Measurements from ENCODE around the gene KIFC1.

DNA sequence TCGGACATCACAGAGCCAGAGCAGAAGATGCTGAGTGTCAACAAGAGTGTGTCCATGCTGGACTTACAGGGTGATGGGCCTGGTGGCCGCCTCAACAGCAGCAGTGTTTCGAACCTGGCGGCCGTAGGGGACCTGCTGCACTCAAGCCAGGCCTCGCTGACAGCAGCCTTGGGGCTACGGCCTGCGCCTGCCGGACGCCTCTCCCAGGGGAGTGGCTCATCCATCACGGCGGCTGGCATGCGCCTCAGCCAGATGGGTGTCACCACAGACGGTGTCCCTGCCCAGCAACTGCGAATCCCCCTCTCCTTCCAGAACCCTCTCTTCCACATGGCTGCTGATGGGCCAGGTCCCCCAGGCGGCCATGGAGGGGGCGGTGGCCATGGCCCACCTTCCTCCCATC is 51.4 kb downstream of the KIFC1 start:
- TF ChIP-seq EZH2phosphoT487 (IDR thresholded peaks at IDR 0.05) (no peak), CTCF (IDR thresholded peaks at IDR 0.05) (no peak), EZH2 (IDR thresholded peaks at IDR 0.05) (no peak)
